ENCODE data around the gene PRKCA. TPM values are rescaled to one million over a fixed set of nuclear protein-coding genes. Genes with fewer than 3 reads are reported as not detected.
"Not testable (repeated sequence)": the region's sequence is repeated elsewhere in the genome, so short reads cannot be mapped to it uniquely, and the experiment has no call there.

Gene PRKCA
- total RNA-seq, 4 donors from 2014 or later: 55.8 to 90.7 (median 66.7) TPM

- no peaks in the 10 kb centered on the region for H3K4me1 ChIP-seq
- no peaks in the 10 kb centered on the region for H3K9me3 ChIP-seq
- no peaks in the 10 kb centered on the region for H3K36me3 ChIP-seq
- no peaks in the 10 kb centered on the region for H3K27me3 ChIP-seq
- 40 to 48% methylated on average over 2 of the region's 2 CpGs for WGBS, 2 donors
- DNase-seq (ENCODE audit: low spot score in 2 of 2): no peak
- no peak for TF ChIP-seq EP300 (IDR thresholded peaks at IDR 0.05)
- TF ChIP-seq, protein P1, sequence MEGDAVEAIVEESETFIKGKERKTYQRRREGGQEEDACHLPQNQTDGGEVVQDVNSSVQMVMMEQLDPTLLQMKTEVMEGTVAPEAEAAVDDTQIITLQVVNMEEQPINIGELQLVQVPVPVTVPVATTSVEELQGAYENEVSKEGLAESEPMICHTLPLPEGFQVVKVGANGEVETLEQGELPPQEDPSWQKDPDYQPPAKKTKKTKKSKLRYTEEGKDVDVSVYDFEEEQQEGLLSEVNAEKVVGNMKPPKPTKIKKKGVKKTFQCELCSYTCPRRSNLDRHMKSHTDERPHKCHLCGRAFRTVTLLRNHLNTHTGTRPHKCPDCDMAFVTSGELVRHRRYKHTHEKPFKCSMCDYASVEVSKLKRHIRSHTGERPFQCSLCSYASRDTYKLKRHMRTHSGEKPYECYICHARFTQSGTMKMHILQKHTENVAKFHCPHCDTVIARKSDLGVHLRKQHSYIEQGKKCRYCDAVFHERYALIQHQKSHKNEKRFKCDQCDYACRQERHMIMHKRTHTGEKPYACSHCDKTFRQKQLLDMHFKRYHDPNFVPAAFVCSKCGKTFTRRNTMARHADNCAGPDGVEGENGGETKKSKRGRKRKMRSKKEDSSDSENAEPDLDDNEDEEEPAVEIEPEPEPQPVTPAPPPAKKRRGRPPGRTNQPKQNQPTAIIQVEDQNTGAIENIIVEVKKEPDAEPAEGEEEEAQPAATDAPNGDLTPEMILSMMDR (IDR thresholded peaks at IDR 0.05): no peak
- TF ChIP-seq POLR2A (IDR thresholded peaks at IDR 0.05): no peak
- no peak overlapping the region for H3K27ac ChIP-seq
- no peak overlapping the region for H3K4me3 ChIP-seq
Observed at GRCh38 chr17:66285149-66285548, 17.3 kb upstream of the PRKCA start.

- H3K27me3 ChIP-seq: no peaks in the 10 kb centered on the region
- no peaks in the 10 kb centered on the region for H3K9me3 ChIP-seq
- TF ChIP-seq POLR2A (IDR thresholded peaks at IDR 0.05): no peak
- TF ChIP-seq EP300 (IDR thresholded peaks at IDR 0.05): no peak
- TF ChIP-seq, protein P1 (IDR thresholded peaks at IDR 0.05): no peak
- DNase-seq (ENCODE audit: low spot score in 2 of 2): no peak
- no peaks in the 10 kb centered on the region for H3K36me3 ChIP-seq
- H3K4me1 ChIP-seq: no peaks in the 10 kb centered on the region
- H3K4me3 ChIP-seq: no peak overlapping the region
- WGBS, 2 donors: 88 to 94% methylated on average over 2 of the region's 2 CpGs
- H3K27ac ChIP-seq: no peak overlapping the region
Observed at GRCh38 chr17:66287911-66288310, 14.5 kb upstream of the PRKCA start.

- Histone ChIP-seq H3K4me3 (no peak overlapping the region), H3K9me3 (no peaks in the 10 kb centered on the region), H3K27me3 (no peaks in the 10 kb centered on the region), H3K4me1 (no peaks in the 10 kb centered on the region), H3K36me3 (no peaks in the 10 kb centered on the region), H3K27ac (no peak overlapping the region)
- TF ChIP-seq POLR2A (IDR thresholded peaks at IDR 0.05): no peak
- TF ChIP-seq, protein P1 (IDR thresholded peaks at IDR 0.05): no peak
- no peak for TF ChIP-seq EP300 (IDR thresholded peaks at IDR 0.05)
- no peak for DNase-seq (ENCODE audit: low spot score in 2 of 2)
- 85 to 91% methylated on average over 4 of the region's 4 CpGs for WGBS, 2 donors
Observed at GRCh38 chr17:66290101-66290722, 12.2 kb upstream of the PRKCA start.

DNA sequence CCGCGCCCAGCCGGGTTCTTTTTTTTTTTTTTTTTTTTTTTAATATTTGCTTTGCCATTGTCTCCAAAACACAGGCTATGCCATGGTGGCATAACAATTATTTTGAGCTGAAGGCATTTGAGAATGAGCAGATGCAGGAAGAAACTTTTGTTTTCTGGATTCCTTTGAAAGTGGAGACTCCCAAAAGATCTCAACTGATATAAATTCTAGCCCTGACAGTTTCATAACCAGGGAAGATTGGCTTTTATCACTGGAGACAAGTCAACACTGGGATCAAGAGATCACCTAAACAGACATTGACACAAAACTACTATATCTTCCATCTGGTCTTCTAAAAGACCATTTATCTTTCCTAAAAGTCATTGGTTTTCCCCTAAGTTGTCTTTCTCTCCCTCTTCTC lies 10.1 kb upstream of the PRKCA start:
- Histone ChIP-seq H3K36me3 (no peaks in the 10 kb centered on the region), H3K4me1 (no peaks in the 10 kb centered on the region), H3K27me3 (no peaks in the 10 kb centered on the region), H3K9me3 (no peaks in the 10 kb centered on the region), H3K27ac (no peak overlapping the region), H3K4me3 (no peak overlapping the region)
- 95 to 98% methylated on average over 3 of the region's 3 CpGs for WGBS, 2 donors
- DNase-seq (ENCODE audit: low spot score in 2 of 2): no peak
- no peak for TF ChIP-seq EP300 (IDR thresholded peaks at IDR 0.05)
- TF ChIP-seq, protein P1 (IDR thresholded peaks at IDR 0.05): no peak
- no peak for TF ChIP-seq POLR2A (IDR thresholded peaks at IDR 0.05)

- DNase-seq (ENCODE audit: low spot score in 2 of 2): no peak
- Histone ChIP-seq H3K9me3 (no peaks in the 10 kb centered on the region), H3K4me1 (peaks cover 0 to 8% (median 0%) of the 10 kb centered on the region in 4 donors), H3K27ac (no peak overlapping the region), H3K36me3 (no peaks in the 10 kb centered on the region), H3K4me3 (no peak overlapping the region), H3K27me3 (no peaks in the 10 kb centered on the region)
- WGBS, 2 donors: 85 to 88% methylated on average over 6 of the region's 6 CpGs
- TF ChIP-seq, protein P1 (IDR thresholded peaks at IDR 0.05): no peak
- TF ChIP-seq EP300 (IDR thresholded peaks at IDR 0.05) (no peak), POLR2A (IDR thresholded peaks at IDR 0.05) (no peak)
Observed at GRCh38 chr17:66296289-66296725, 6.1 kb upstream of the PRKCA start.

- DNase-seq (ENCODE audit: low spot score in 2 of 2); H3K9me3 ChIP-seq; H3K27ac ChIP-seq; H3K27me3 ChIP-seq; H3K36me3 ChIP-seq; H3K4me3 ChIP-seq: not testable (repeated sequence)
- WGBS, 2 donors: 97 to 98% methylated on average over 9 of the region's 9 CpGs
- peaks cover 0 to 14% (median 0%) of the 10 kb centered on the region in 4 donors for H3K4me1 ChIP-seq
Observed at GRCh38 chr17:66297443-66297842, 5.0 kb upstream of the PRKCA start.
